HCT116 (cell line): ENCODE measurements around the gene CADM3. TPM values are rescaled to one million over a fixed set of nuclear protein-coding genes. Genes with fewer than 3 reads are reported as not detected.

ENCODE experiments used
- ATAC-seq: fragments of 200-7000 bp; cut with Tn5 transposase; 2 replicates; pipeline ENCODE4 v1.9.1; 2020; ENCODE audit warnings: mild to moderate bottlenecking, moderate library complexity
- BruUV-seq: library from RNA; stranded (reverse); fragments of 400-500 nt; replicated peaks from 2 replicates; lab custom pipeline; 2021; lab: Mats Ljungman, UMichigan
- CTCF ChIA-PET: fragments of 300-600 bp; sonication (Branson Sonifier 250); formaldehyde crosslinking; loops from one replicate; lab custom pipeline; 2021; ENCODE audit warnings: antibody characterized with exemption; lab: Charles Lee
- POLR2A ChIA-PET: fragments of 300-600, 350-600 bp; sonication (Branson Sonifier 250); formaldehyde crosslinking; loops from one replicate; lab custom pipeline; 2021; ENCODE audit warnings: antibody characterized with exemption; lab: Charles Lee
- RAD21 ChIA-PET, 2 experiments: fragments of 300-600 bp; sonication (Branson Sonifier 250); formaldehyde crosslinking; loops; one replicate each; lab custom pipeline; 2023; ENCODE audit warnings: low total read pairs in 2 of 2; ENCODE audit not compliant: uncharacterized antibody in 2 of 2, unreplicated experiment in 2 of 2, low non-redundant PET in 1 of 2; lab: Charles Lee
- DNase-seq: peaks from one replicate; pipeline ENCODE4 v3.0.0-alpha.2; 2010; ENCODE audit warnings: low read depth, low spot score
- H2AFZ ChIP-seq: fragments of 200-600 bp; shearing (Covaris generic), sonication (generic); 2 replicates; pipeline ENCODE4 v1.6.1; 2017; ENCODE audit warnings: low read depth, mixed run types, mixed read lengths, antibody characterized with exemption, low read length; ENCODE audit not compliant: poor library complexity, severe bottlenecking
- H3K27ac ChIP-seq: 2 replicates; pipeline ENCODE4 v1.5.1; 2012; ENCODE audit warnings: low read depth, low read length
- H3K27me3 ChIP-seq: fragments of 200-600 bp; sonication (generic); 2 replicates; pipeline ENCODE4 v1.6.1; 2016; ENCODE audit warnings: mixed run types, low read length, mixed read lengths; ENCODE audit not compliant: insufficient read depth
- H3K36me3 ChIP-seq, 2 experiments: fragments of 200-500 bp in 1 of 2; fragments of 200-600 bp in 1 of 2; sonication (Bioruptor generic) in 1 of 2; sonication (generic) in 1 of 2; 2 replicates each; pipeline versions ENCODE4 v1.5.1 to v1.6.1; 2014 to 2016; ENCODE audit warnings: low read length in 2 of 2, inconsistent platforms in 1 of 2, mixed read lengths in 1 of 2, mixed run types in 1 of 2; ENCODE audit not compliant: insufficient read depth in 2 of 2, control insufficient read depth in 1 of 2
- H3K4me1 ChIP-seq, 2 experiments: fragments of 200-600 bp in 1 of 2; sonication (generic) in 1 of 2; 2 replicates each; pipeline versions ENCODE4 v1.5.1 to v1.6.1; 2012 to 2017; ENCODE audit warnings: low read length in 2 of 2, inconsistent platforms in 1 of 2, mild to moderate bottlenecking in 1 of 2, mixed read lengths in 1 of 2, mixed run types in 1 of 2, moderate library complexity in 1 of 2; ENCODE audit not compliant: insufficient read depth in 2 of 2, control insufficient read depth in 1 of 2
- H3K4me2 ChIP-seq: fragments of 200-600 bp; sonication (generic); 2 replicates; pipeline ENCODE4 v1.6.1; 2017; ENCODE audit warnings: mixed run types, low read length, mixed read lengths
- H3K4me3 ChIP-seq, 2 experiments: fragments of 200-600 bp in 1 of 2; sonication (generic) in 1 of 2; replicated peaks in 1 of 2; 2 replicates each; pipeline ENCODE4 v1.5.1; 2011 to 2016; ENCODE audit warnings: low read length in 2 of 2, control low read depth in 1 of 2, low read depth in 1 of 2, mild to moderate bottlenecking in 1 of 2, mixed read lengths in 1 of 2, mixed run types in 1 of 2
- H3K79me2 ChIP-seq: fragments of 200-600 bp; sonication (generic); 2 replicates; pipeline ENCODE4 v1.6.1; 2017; ENCODE audit warnings: mild to moderate bottlenecking, mixed run types, low read length, moderate library complexity, mixed read lengths; ENCODE audit not compliant: insufficient read depth
- H3K9ac ChIP-seq: fragments of 200-600 bp; sonication (generic); 2 replicates; pipeline ENCODE4 v1.6.1; 2016; ENCODE audit warnings: low read length, mixed read lengths
- H3K9me2 ChIP-seq: fragments of 200-600 bp; sonication (generic), shearing (Covaris generic); 2 replicates; pipeline ENCODE4 v1.6.1; 2017; ENCODE audit warnings: mixed run types, mild to moderate bottlenecking, moderate library complexity; ENCODE audit not compliant: insufficient read depth
- H3K9me3 ChIP-seq, 2 experiments: fragments of 200-500 bp in 1 of 2; fragments of 200-600 bp in 1 of 2; sonication (Bioruptor generic) in 1 of 2; sonication (generic) in 1 of 2; 2 replicates each; pipeline ENCODE4 v1.6.1; 2014 to 2017; ENCODE audit warnings: low read length in 2 of 2, mixed read lengths in 2 of 2, inconsistent platforms in 1 of 2, low read depth in 1 of 2, mild to moderate bottlenecking in 1 of 2, mixed run types in 1 of 2, moderate library complexity in 1 of 2; ENCODE audit not compliant: control insufficient read depth in 1 of 2, insufficient read depth in 1 of 2
- H4K20me1 ChIP-seq: fragments of 200-600 bp; sonication (generic), shearing (Covaris generic); 2 replicates; pipeline ENCODE4 v1.6.1; 2017; ENCODE audit warnings: mixed run types, mild to moderate bottlenecking, moderate library complexity; ENCODE audit not compliant: insufficient read depth
- CBX3 ChIP-seq: IDR thresholded peaks from 2 replicates; pipeline ENCODE4 v1.6.1; 2012; ENCODE audit warnings: low read depth
- SIN3A ChIP-seq: IDR thresholded peaks from 2 replicates; pipeline ENCODE4 v1.6.1; 2012; ENCODE audit warnings: low read depth
- ZNF274 ChIP-seq: fragments of 200-500 bp; sonication (Bioruptor generic); IDR thresholded peaks from 2 replicates; pipeline ENCODE4 v1.6.1; 2014; ENCODE audit warnings: mild to moderate bottlenecking, low read depth, low read length, inconsistent platforms
- intact Hi-C: fragments of 100-400 bp; cut with micrococcal nuclease; formaldehyde crosslinking; loops from 2 replicates; pipeline ENCODE4 v1.10.0; 2022
- total RNA-seq: library from RNA; stranded (reverse); gene quantifications from one replicate; pipeline ENCODE4 v1.2.1, GENCODE V29; 2021; ENCODE audit not compliant: unreplicated experiment
- TF ChIP-seq, protein P1 (sequence below): IDR thresholded peaks from 2 replicates; pipeline ENCODE4 v1.6.1; 2012; ENCODE audit warnings: low read depth
- TF ChIP-seq, protein P2 (sequence below): IDR thresholded peaks from 2 replicates; pipeline ENCODE4 v1.6.1; 2012

CADM3 gene
- total RNA-seq, 1 experiment from 2014 or later = not detected

DNA sequence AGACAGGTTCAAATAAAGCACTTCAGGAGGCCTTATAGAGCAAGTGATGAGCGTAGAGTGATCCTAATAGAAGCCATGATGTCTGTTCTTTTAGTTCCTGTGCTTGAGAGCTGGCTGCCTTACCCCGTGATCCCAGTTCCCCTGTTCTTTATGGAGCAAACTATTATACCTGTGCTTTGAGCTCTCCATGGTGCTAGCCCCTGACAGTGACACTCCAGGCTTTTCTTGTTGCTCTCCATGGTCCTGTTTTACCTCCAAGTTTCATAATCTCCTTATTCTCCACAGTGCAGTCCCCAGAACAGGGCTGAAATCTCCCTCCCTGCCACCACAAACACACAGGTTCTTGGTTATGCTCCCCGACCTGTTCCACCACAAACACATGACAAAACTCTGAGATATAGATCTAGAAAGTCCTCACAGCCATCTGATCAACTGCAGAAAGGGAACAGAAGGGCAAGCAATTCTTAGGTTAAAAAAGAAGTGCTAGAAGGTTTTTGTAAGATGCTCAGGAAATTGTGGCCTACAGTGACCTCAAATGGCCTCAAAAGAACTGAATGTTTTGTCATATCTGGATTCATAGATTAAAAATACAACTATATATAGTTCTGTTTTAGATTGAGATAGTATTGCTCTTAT is 6.0 kb downstream of the CADM3 start:
- Histone ChIP-seq H3K27ac (no peak overlapping the region), H3K79me2 (no peaks in the 10 kb centered on the region), H3K9ac (no peak overlapping the region), H3K9me2 (no peaks in the 10 kb centered on the region), H4K20me1 (no peaks in the 10 kb centered on the region), H3K9me3 (no peaks in the 10 kb centered on the region), H3K27me3 (peaks cover 30% of the 10 kb centered on the region), H2AFZ (no peak overlapping the region), H3K4me1 (no peaks in the 10 kb centered on the region), H3K36me3 (no peaks in the 10 kb centered on the region), H3K4me3 (no peak overlapping the region), H3K4me2 (no peak overlapping the region)
- ChIA-PET POLR2A (no interaction called here), CTCF (interaction anchor here (0.6 to 1.4 kb wide), 2 partner anchors 16 to 21 kb away, joined by 3 to 4 read pairs; no protein-coding TSS in a partner anchor), RAD21 (no interaction called here)
- intact Hi-C loops = no loop called here
- ATAC-seq = no peak
- BruUV-seq = no TSS peak
- peak; percentile 21 for DNase-seq
- TF ChIP-seq, protein P1, sequence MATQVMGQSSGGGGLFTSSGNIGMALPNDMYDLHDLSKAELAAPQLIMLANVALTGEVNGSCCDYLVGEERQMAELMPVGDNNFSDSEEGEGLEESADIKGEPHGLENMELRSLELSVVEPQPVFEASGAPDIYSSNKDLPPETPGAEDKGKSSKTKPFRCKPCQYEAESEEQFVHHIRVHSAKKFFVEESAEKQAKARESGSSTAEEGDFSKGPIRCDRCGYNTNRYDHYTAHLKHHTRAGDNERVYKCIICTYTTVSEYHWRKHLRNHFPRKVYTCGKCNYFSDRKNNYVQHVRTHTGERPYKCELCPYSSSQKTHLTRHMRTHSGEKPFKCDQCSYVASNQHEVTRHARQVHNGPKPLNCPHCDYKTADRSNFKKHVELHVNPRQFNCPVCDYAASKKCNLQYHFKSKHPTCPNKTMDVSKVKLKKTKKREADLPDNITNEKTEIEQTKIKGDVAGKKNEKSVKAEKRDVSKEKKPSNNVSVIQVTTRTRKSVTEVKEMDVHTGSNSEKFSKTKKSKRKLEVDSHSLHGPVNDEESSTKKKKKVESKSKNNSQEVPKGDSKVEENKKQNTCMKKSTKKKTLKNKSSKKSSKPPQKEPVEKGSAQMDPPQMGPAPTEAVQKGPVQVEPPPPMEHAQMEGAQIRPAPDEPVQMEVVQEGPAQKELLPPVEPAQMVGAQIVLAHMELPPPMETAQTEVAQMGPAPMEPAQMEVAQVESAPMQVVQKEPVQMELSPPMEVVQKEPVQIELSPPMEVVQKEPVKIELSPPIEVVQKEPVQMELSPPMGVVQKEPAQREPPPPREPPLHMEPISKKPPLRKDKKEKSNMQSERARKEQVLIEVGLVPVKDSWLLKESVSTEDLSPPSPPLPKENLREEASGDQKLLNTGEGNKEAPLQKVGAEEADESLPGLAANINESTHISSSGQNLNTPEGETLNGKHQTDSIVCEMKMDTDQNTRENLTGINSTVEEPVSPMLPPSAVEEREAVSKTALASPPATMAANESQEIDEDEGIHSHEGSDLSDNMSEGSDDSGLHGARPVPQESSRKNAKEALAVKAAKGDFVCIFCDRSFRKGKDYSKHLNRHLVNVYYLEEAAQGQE = peak; percentile 99
- peak; percentile 75 for TF ChIP-seq SIN3A
- TF ChIP-seq CBX3 = peak; percentile 46; the same call in 1 of the 2 replicates
- TF ChIP-seq, protein P2, sequence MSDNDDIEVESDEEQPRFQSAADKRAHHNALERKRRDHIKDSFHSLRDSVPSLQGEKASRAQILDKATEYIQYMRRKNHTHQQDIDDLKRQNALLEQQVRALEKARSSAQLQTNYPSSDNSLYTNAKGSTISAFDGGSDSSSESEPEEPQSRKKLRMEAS = peak; percentile 38; the same call in 1 of the 2 replicates
- no peak for TF ChIP-seq ZNF274
